Measurements from ENCODE around the gene ERC2.

ERC2 gene

GRCh38 chr3:56115199-56115598, 353.1 kb downstream of the ERC2 start:
- no peak for ATAC-seq
- TF ChIP-seq, protein P1, sequence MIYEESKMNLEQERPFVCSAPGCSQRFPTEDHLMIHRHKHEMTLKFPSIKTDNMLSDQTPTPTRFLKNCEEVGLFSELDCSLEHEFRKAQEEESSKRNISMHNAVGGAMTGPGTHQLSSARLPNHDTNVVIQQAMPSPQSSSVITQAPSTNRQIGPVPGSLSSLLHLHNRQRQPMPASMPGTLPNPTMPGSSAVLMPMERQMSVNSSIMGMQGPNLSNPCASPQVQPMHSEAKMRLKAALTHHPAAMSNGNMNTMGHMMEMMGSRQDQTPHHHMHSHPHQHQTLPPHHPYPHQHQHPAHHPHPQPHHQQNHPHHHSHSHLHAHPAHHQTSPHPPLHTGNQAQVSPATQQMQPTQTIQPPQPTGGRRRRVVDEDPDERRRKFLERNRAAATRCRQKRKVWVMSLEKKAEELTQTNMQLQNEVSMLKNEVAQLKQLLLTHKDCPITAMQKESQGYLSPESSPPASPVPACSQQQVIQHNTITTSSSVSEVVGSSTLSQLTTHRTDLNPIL (CRISPR knock-in tag; IDR thresholded peaks at IDR 0.05; ENCODE audit: low read depth), result no peak
- TF ChIP-seq GLIS3 (CRISPR knock-in tag; IDR thresholded peaks at IDR 0.05), result no peak
- TF ChIP-seq RARB (CRISPR knock-in tag; IDR thresholded peaks at IDR 0.05), result no peak
- no peak for TF ChIP-seq CSDC2 (CRISPR knock-in tag; IDR thresholded peaks at IDR 0.05)
- no peak for TF ChIP-seq ISL1 (CRISPR knock-in tag; IDR thresholded peaks at IDR 0.05)
- TF ChIP-seq BACH2 (CRISPR knock-in tag; IDR thresholded peaks at IDR 0.05; ENCODE audit: borderline replicate concordance), result no peak
- TF ChIP-seq CSRNP3 (CRISPR knock-in tag; IDR thresholded peaks at IDR 0.05), result no peak

GRCh38 chr3:56113908-56114307, 354.4 kb downstream of the ERC2 start:
- no peak for ATAC-seq

GRCh38 chr3:56113231-56113630, 355.0 kb downstream of the ERC2 start:
- ATAC-seq, result no peak
- TF ChIP-seq ARNTL (CRISPR knock-in tag; IDR thresholded peaks at IDR 0.05; ENCODE audit: borderline replicate concordance, low read depth), result no peak
- no peak for TF ChIP-seq TSHZ2 (CRISPR knock-in tag; IDR thresholded peaks at IDR 0.05)
- no peak for TF ChIP-seq BACH2 (CRISPR knock-in tag; IDR thresholded peaks at IDR 0.05; ENCODE audit: borderline replicate concordance)
- TF ChIP-seq, protein P1 (CRISPR knock-in tag; IDR thresholded peaks at IDR 0.05; ENCODE audit: low read depth), result no peak
- TF ChIP-seq ZFP3 (CRISPR knock-in tag; IDR thresholded peaks at IDR 0.05), result no peak

More at GRCh38 chr3:56113908-56114307, 354.4 kb downstream of the ERC2 start:
- TF ChIP-seq ZC3H10 (CRISPR knock-in tag; IDR thresholded peaks at IDR 0.05) (no peak), ZNF8 (CRISPR knock-in tag; IDR thresholded peaks at IDR 0.05) (no peak), BACH2 (CRISPR knock-in tag; IDR thresholded peaks at IDR 0.05; ENCODE audit: borderline replicate concordance) (no peak), ZNF70 (CRISPR knock-in tag; IDR thresholded peaks at IDR 0.05) (no peak), ZFP3 (CRISPR knock-in tag; IDR thresholded peaks at IDR 0.05) (no peak), TOX (CRISPR knock-in tag; IDR thresholded peaks at IDR 0.05; ENCODE audit: borderline replicate concordance) (no peak), GLIS3 (CRISPR knock-in tag; IDR thresholded peaks at IDR 0.05) (no peak), RARB (CRISPR knock-in tag; IDR thresholded peaks at IDR 0.05) (no peak), ZNF565 (CRISPR knock-in tag; conservative IDR thresholded peaks at IDR 0.05; ENCODE audit: low read depth) (no peak), CSRNP3 (CRISPR knock-in tag; IDR thresholded peaks at IDR 0.05) (no peak)
- TF ChIP-seq, protein P1 (CRISPR knock-in tag; IDR thresholded peaks at IDR 0.05; ENCODE audit: low read depth), result no peak
- TF ChIP-seq, protein P2, sequence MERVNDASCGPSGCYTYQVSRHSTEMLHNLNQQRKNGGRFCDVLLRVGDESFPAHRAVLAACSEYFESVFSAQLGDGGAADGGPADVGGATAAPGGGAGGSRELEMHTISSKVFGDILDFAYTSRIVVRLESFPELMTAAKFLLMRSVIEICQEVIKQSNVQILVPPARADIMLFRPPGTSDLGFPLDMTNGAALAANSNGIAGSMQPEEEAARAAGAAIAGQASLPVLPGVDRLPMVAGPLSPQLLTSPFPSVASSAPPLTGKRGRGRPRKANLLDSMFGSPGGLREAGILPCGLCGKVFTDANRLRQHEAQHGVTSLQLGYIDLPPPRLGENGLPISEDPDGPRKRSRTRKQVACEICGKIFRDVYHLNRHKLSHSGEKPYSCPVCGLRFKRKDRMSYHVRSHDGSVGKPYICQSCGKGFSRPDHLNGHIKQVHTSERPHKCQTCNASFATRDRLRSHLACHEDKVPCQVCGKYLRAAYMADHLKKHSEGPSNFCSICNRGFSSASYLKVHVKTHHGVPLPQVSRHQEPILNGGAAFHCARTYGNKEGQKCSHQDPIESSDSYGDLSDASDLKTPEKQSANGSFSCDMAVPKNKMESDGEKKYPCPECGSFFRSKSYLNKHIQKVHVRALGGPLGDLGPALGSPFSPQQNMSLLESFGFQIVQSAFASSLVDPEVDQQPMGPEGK (CRISPR knock-in tag; IDR thresholded peaks at IDR 0.05; ENCODE audit: borderline replicate concordance), result no peak

All from SK-N-SH treated with all-trans-retinoic acid at 6 μM for 48 hours (cell line).